Measurements from ENCODE around the gene FNDC3B.

Gene FNDC3B

DNA sequence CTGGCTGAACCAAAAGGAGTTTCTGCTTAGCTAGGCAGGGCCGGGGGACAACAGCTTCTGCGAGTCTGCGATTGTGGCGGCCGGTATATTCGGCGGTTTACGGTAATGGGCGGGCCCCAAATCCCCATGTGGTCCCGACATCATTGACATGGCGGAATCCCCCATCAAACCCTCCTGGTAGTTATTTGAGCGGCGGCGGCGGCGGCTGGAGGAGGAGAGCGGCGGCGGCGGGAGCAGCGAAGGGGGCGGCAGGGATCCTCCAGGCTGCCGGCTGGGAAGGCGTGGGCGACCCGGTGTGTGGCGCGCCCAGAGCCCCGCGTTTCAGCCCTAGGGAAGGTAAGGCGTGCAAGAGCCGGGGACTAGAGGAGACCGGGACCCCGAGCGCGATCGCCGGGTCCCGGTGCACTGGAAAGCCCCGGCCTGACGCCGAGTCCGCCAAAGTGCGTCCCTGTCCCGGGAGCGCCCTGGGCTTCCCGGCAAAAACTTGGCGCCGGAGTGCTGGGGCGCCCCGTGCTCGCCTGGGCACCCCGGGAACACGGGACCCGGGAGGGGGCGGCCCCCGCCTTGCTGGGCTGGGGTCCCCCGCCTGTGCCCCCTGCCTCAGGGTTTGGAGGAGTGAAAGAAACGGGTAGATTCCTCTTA lies at the start of gene FNDC3B (continued):
- peak; percentile 81 for TF ChIP-seq PRDM10 (tag by site-specific recombination; IDR thresholded peaks at IDR 0.05)
- peak; percentile 31; the same call in 1 of the 2 replicates for TF ChIP-seq ZIC2 (tag by site-specific recombination; IDR thresholded peaks at IDR 0.05)
- TF ChIP-seq ZNF510 (tag by site-specific recombination; IDR thresholded peaks at IDR 0.05; ENCODE audit: insufficient replicate concordance) = no peak
- TF ChIP-seq ZNF830 (tag by site-specific recombination; IDR thresholded peaks at IDR 0.05; ENCODE audit: low read depth) = no peak
- TF ChIP-seq ZNF248 (tag by site-specific recombination; IDR thresholded peaks at IDR 0.05) = no peak
- TF ChIP-seq ZNF544 (tag by site-specific recombination; IDR thresholded peaks at IDR 0.05) = no peak
- peak; percentile 41; the same call in 1 of the 2 replicates for TF ChIP-seq ZBTB48 (tag by site-specific recombination; IDR thresholded peaks at IDR 0.05)
- TF ChIP-seq, protein P1, sequence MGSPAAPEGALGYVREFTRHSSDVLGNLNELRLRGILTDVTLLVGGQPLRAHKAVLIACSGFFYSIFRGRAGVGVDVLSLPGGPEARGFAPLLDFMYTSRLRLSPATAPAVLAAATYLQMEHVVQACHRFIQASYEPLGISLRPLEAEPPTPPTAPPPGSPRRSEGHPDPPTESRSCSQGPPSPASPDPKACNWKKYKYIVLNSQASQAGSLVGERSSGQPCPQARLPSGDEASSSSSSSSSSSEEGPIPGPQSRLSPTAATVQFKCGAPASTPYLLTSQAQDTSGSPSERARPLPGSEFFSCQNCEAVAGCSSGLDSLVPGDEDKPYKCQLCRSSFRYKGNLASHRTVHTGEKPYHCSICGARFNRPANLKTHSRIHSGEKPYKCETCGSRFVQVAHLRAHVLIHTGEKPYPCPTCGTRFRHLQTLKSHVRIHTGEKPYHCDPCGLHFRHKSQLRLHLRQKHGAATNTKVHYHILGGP (tag by site-specific recombination; IDR thresholded peaks at IDR 0.05) = no peak
- no peak for TF ChIP-seq ATF2 (tag by site-specific recombination; IDR thresholded peaks at IDR 0.05; ENCODE audit: low read depth)
- TF ChIP-seq ZNF350 (tag by site-specific recombination; IDR thresholded peaks at IDR 0.05) = no peak
- peak; percentile 78 for TF ChIP-seq ZBTB8A (tag by site-specific recombination; IDR thresholded peaks at IDR 0.05)
- 0 out of 2 replicates have a peak, but pooled peaks have one; percentile 38 for TF ChIP-seq ZNF843 (tag by site-specific recombination; IDR thresholded peaks at IDR 0.05)
- TF ChIP-seq ZNF645 (tag by site-specific recombination; IDR thresholded peaks at IDR 0.05) = no peak
- no peak for TF ChIP-seq ZNF133 (tag by site-specific recombination; IDR thresholded peaks at IDR 0.05)
- TF ChIP-seq, protein P2, sequence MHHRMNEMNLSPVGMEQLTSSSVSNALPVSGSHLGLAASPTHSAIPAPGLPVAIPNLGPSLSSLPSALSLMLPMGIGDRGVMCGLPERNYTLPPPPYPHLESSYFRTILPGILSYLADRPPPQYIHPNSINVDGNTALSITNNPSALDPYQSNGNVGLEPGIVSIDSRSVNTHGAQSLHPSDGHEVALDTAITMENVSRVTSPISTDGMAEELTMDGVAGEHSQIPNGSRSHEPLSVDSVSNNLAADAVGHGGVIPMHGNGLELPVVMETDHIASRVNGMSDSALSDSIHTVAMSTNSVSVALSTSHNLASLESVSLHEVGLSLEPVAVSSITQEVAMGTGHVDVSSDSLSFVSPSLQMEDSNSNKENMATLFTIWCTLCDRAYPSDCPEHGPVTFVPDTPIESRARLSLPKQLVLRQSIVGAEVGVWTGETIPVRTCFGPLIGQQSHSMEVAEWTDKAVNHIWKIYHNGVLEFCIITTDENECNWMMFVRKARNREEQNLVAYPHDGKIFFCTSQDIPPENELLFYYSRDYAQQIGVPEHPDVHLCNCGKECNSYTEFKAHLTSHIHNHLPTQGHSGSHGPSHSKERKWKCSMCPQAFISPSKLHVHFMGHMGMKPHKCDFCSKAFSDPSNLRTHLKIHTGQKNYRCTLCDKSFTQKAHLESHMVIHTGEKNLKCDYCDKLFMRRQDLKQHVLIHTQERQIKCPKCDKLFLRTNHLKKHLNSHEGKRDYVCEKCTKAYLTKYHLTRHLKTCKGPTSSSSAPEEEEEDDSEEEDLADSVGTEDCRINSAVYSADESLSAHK (tag by site-specific recombination; IDR thresholded peaks at IDR 0.05) = peak; percentile 79
- no peak for TF ChIP-seq FEZF1 (tag by site-specific recombination; IDR thresholded peaks at IDR 0.05)
- peak; percentile 61; the same call in 1 of the 2 replicates for TF ChIP-seq ZSCAN30 (tag by site-specific recombination; IDR thresholded peaks at IDR 0.05)
- no peak for TF ChIP-seq ZNF16 (tag by site-specific recombination; IDR thresholded peaks at IDR 0.05; ENCODE audit: low read depth)
- no peak for TF ChIP-seq ZNF621 (tag by site-specific recombination; IDR thresholded peaks at IDR 0.05)
- peak; percentile 56; the same call in 1 of the 2 replicates for TF ChIP-seq ZBTB7A (tag by site-specific recombination; IDR thresholded peaks at IDR 0.05; ENCODE audit: low read depth)
- TF ChIP-seq WT1 (tag by site-specific recombination; IDR thresholded peaks at IDR 0.05) = no peak
- no peak for TF ChIP-seq GLI4 (tag by site-specific recombination; IDR thresholded peaks at IDR 0.05)
- no peak for TF ChIP-seq ZNF157 (tag by site-specific recombination; IDR thresholded peaks at IDR 0.05)
- TF ChIP-seq ZNF18 (tag by site-specific recombination; IDR thresholded peaks at IDR 0.05) = no peak
- 0 out of 2 replicates have a peak, but pooled peaks have one; percentile 35 for TF ChIP-seq KLF10 (tag by site-specific recombination; IDR thresholded peaks at IDR 0.05)
- TF ChIP-seq, protein P3, sequence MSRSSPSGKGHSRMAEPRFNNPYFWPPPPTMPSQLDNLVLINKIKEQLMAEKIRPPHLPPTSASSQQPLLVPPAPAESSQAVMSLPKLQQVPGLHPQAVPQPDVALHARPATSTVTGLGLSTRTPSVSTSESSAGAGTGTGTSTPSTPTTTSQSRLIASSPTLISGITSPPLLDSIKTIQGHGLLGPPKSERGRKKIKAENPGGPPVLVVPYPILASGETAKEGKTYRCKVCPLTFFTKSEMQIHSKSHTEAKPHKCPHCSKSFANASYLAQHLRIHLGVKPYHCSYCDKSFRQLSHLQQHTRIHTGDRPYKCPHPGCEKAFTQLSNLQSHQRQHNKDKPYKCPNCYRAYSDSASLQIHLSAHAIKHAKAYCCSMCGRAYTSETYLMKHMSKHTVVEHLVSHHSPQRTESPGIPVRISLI (tag by site-specific recombination; IDR thresholded peaks at IDR 0.05) = no peak
- no peak for TF ChIP-seq ZNF580 (tag by site-specific recombination; IDR thresholded peaks at IDR 0.05)
